ENCODE measurements around the gene ABCF2. TPM values are rescaled to one million over a fixed set of nuclear protein-coding genes. Genes with fewer than 3 reads are reported as not detected.

The ABCF2 gene
- total and polyA plus RNA-seq, 8 donors = 7.1 to 13.6 (median 11.0) TPM

DNA sequence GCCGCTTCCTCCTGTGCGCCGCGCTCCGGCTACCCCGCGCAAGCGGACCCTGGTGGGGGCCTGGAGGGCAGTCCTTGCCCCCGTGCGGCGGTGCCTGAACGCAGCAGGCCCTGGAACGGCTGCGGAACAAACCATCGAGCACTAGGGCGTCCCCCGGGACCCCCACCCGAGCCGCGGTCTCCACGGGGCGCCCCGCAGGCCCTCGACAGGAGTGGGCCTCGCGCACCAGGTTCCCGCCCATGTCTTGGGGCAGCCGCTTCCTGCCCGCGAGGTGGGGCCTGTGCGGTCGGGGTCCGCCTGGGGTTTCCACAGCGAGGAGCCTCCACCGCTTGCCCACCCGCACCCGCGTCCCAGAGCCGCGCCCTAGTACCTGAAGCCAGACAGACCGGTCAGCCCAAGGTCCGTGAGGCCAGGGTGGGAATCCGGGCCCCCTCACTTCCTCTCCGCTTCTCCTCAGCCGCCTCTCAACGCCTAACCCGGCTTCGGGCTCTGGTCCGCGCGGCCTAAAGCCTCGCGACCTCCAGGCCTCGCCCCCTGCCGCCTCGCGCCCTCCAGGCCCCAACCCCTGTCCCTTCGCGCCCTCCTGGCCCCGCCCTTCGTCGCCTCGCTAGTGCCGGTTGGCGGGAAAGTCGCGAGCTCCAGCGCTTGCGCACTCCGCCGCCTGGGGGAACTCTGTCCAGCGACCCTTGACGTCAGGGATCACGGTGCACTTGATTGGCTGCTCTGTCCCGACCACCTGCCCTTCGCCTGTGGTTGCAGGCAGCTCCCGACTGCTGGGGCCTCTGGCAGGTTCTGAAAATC, 52.6 kb downstream of the ABCF2 start:
- FAIRE-seq (no peak), DNase-seq (peak in 3 of 6 donors; percentile 20 to 76 (median 42)), ATAC-seq (peak in 3 of 4 donors; percentile 24 to 45 (median 38))
- Histone ChIP-seq H3K27ac (no peak overlapping the region), H3K4me1 (no peaks in the 10 kb centered on the region), H3K9me3 (no peaks in the 10 kb centered on the region), H3K36me3 (no peaks in the 10 kb centered on the region), H3K27me3 (peaks cover 0 to 9% (median 3%) of the 10 kb centered on the region in 4 donors), H3K4me3 (no peak overlapping the region)
- TF ChIP-seq, protein P1, sequence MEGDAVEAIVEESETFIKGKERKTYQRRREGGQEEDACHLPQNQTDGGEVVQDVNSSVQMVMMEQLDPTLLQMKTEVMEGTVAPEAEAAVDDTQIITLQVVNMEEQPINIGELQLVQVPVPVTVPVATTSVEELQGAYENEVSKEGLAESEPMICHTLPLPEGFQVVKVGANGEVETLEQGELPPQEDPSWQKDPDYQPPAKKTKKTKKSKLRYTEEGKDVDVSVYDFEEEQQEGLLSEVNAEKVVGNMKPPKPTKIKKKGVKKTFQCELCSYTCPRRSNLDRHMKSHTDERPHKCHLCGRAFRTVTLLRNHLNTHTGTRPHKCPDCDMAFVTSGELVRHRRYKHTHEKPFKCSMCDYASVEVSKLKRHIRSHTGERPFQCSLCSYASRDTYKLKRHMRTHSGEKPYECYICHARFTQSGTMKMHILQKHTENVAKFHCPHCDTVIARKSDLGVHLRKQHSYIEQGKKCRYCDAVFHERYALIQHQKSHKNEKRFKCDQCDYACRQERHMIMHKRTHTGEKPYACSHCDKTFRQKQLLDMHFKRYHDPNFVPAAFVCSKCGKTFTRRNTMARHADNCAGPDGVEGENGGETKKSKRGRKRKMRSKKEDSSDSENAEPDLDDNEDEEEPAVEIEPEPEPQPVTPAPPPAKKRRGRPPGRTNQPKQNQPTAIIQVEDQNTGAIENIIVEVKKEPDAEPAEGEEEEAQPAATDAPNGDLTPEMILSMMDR (IDR thresholded peaks at IDR 0.05) = no peak
- WGBS, 2 donors = 53 to 55% methylated on average over 70 to 77 of the region's 77 CpGs
- intact Hi-C loops (cut with DNase I) = loop anchor here in 1 of 3 donors (5.0 kb wide), 1 partner anchor 52 kb away; no protein-coding TSS in a partner anchor

DNA sequence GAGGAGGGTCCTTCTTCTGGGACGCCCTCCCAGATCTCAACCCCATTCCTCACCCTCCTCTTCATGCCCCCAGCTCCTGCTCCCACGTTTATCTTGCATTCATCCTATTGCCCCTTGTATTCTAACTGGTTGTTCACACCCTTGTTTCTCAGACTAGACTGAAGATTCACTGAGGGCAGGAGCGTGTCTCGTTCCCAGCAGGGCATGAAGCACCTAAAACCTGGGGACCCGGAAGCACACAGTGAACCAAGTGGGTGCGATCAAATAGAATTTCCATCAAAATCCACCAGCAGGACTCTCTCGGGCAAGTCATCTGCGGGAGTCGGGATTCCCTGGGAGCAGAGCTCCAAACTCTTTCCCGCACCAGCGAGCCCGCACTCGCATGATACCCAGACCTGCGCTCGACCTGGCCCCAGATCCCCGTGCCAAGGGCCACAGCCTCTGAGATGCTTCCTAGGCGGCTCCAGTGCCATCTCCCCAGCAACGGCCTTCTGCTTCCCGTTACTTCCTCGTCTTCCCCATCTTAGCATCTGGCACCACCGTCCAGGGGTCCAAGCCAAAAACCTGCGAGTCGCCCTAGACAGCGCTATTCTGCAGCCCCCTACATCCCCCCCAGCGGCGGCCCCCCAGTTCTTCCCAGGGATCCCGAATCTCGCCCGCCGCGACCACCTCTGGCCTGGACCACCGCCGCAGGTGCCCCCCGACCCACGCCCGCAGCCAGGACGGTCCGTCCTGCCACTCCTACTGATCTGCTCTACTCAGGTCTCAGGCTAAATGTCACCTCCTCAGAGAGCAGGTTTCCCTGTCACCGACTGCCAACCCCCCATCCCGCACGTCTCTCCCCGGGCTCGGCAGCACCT, 53.4 kb downstream of the ABCF2 start:
- Histone ChIP-seq H3K9me3 (no peaks in the 10 kb centered on the region), H3K4me3 (no peak overlapping the region), H3K36me3 (no peaks in the 10 kb centered on the region), H3K4me1 (no peaks in the 10 kb centered on the region), H3K27ac (no peak overlapping the region), H3K27me3 (peaks cover 0 to 9% (median 3%) of the 10 kb centered on the region in 4 donors)
- DNase-seq (no peak), ATAC-seq (no peak), FAIRE-seq (no peak)
- 73 to 77% methylated on average over 40 to 43 of the region's 43 CpGs for whole genome bisulfite sequencing, 2 donors
- TF ChIP-seq, protein P1 (IDR thresholded peaks at IDR 0.05) = no peak
- intact Hi-C loops (cut with DNase I) = loop anchor here in 1 of 3 donors (5.0 kb wide), 1 partner anchor 51 kb away; no protein-coding TSS in a partner anchor

DNA sequence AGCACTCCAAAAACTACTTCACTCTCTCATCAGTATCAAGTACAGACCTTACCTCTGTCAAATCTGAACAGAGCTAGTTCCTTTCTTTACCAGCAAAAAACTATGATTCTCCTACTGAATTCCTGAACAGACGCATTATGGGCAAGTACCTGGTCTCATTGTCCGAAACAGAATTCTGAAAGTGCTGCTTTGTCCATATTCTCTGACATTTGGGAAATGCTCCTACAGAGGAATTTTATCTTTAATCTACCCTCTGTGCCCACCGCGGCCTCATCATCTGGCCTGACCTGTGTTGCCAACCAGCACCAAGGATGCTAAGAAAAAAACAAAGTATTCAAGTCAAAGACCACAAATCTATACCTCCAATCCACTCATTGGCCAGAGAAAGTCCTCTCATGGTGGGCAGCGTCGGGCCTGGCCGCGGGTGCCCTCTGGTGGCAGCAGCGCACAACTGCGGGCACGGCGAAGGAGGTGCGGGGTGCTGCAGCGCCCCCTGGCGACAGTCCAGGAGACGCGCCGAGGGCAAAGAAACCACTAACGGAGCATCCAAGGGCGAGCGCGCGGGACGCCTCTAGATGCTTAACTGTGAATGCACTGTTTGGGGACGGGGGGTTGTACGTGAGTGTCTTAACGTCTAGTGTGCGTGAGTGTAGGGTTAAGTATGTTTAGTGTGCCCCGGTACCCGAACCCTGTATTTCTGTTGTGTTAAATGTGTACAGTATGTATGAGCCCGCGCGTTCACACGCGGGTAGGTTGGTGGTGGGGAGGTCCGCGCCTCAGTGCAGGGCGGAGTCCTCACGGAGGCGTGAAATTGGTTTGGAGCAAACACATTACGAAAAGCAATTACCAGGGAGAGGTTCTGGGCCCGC, 54.5 kb downstream of the ABCF2 start:
- intact Hi-C loops (cut with DNase I) = loop anchor here in 1 of 3 donors (5.0 kb wide), 1 partner anchor 50 kb away; no protein-coding TSS in a partner anchor
- H3K4me1 ChIP-seq = no peaks in the 10 kb centered on the region
- peak; percentile 34 for FAIRE-seq
- TF ChIP-seq, protein P1 (IDR thresholded peaks at IDR 0.05) = peak; percentile 100
- H3K27me3 ChIP-seq = peaks cover 0 to 9% (median 3%) of the 10 kb centered on the region in 4 donors
- 16 to 19% methylated on average over 42 of the region's 42 CpGs for WGBS, 2 donors
- no peak overlapping the region for H3K27ac ChIP-seq
- peak; percentile 79 to 96 (median 90) for ATAC-seq
- no peak overlapping the region for H3K4me3 ChIP-seq
- H3K9me3 ChIP-seq = no peaks in the 10 kb centered on the region
- H3K36me3 ChIP-seq = no peaks in the 10 kb centered on the region
- peak; percentile 51 to 95 (median 83) for DNase-seq

DNA sequence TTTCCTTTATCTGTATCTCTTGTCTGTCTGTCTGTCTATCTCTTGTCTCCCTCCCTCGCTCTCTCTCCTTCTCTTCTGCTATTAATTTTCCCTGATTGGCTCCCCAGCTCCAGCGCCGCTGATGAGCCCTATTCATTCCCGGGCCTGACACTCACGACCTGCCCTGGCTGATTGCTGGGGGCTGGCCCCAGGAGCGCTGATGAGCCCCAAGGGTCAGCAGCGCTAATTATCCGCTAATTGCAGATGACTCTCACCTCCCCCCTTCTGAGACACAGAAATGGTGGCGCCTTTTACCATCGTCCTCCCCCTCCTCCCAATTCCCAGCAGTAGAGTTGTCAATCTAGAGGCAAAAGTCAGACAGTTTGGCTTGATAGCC, 58.2 kb downstream of the ABCF2 start:
- Histone ChIP-seq H3K9me3 (no peaks in the 10 kb centered on the region), H3K27me3 (peaks cover 0 to 20% (median 3%) of the 10 kb centered on the region in 4 donors), H3K4me1 (peaks cover 0 to 5% (median 4%) of the 10 kb centered on the region in 3 donors), H3K4me3 (no peak overlapping the region), H3K27ac (no peak overlapping the region), H3K36me3 (no peaks in the 10 kb centered on the region)
- TF ChIP-seq, protein P1 (IDR thresholded peaks at IDR 0.05) = no peak
- WGBS, 2 donors = 56 to 57% methylated on average over 10 of the region's 10 CpGs
- DNase-seq (no peak), ATAC-seq (no peak), FAIRE-seq (no peak)
- intact Hi-C loops (cut with DNase I) = loop anchor here in 1 of 3 donors (5.0 kb wide), 1 partner anchor 41 kb away; no protein-coding TSS in a partner anchor
